Duodenal mucosa (tissue), 2 donors: Measurements from ENCODE around the gene UNC5B.

Experiments
- H3K27ac ChIP-seq: one replicate; pipeline ENCODE4 v1.7.0; 2013; ENCODE audit warnings: low read depth, low read length
- H3K27me3 ChIP-seq, 2 donors: one replicate each; pipeline ENCODE4 v1.7.0; 2013; ENCODE audit warnings: low read length in 2 of 2, control low read depth in 1 of 2; ENCODE audit not compliant: insufficient read depth in 2 of 2, control insufficient read depth in 1 of 2
- H3K36me3 ChIP-seq, 2 donors: one replicate each; pipeline ENCODE4 v1.7.0; 2013; ENCODE audit warnings: low read length in 2 of 2, control low read depth in 1 of 2; ENCODE audit not compliant: insufficient read depth in 2 of 2, control insufficient read depth in 1 of 2
- H3K4me1 ChIP-seq, 2 donors: one replicate each; pipeline ENCODE4 v1.7.0; 2013; ENCODE audit warnings: low read length in 2 of 2, control low read depth in 1 of 2; ENCODE audit not compliant: insufficient read depth in 2 of 2, control insufficient read depth in 1 of 2
- H3K4me3 ChIP-seq, 2 donors: one replicate each; pipeline ENCODE4 v1.7.0; 2013; ENCODE audit warnings: low read length in 2 of 2, low read depth in 1 of 2
- H3K9ac ChIP-seq, 2 donors: one replicate each; pipeline ENCODE4 v1.7.0; 2013; ENCODE audit warnings: low read length in 2 of 2, low read depth in 1 of 2
- H3K9me3 ChIP-seq, 2 donors: one replicate each; pipeline ENCODE4 v1.7.0; 2013; ENCODE audit warnings: low read length in 2 of 2, control low read depth in 1 of 2; ENCODE audit not compliant: control insufficient read depth in 1 of 2

UNC5B gene

DNA sequence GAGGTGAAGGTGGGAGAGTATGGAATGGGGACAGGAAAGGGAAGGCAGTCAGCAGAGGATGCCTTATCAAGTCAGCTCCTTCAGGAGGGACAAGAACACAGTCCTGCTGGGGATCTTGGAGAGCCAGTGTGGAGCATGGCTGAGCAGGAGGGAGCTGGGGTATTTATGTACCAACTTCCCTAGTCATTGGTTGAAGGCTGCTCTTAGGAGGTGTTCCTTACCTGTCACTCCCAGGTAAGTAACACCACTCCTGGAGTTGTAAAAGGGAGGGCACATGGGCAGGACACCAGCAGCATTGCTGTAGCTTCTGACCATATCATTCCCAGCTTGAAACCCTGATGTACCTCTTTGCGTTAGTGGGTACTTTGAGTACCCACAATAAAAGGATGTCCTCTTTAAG, 136.5 kb downstream of the UNC5B start:
- Histone ChIP-seq H3K36me3 (peaks cover 0 to 3% of the 10 kb centered on the region in 2 donors), H3K9me3 (no peaks in the 10 kb centered on the region), H3K4me1 (peaks cover 5 to 9% of the 10 kb centered on the region in 2 donors), H3K27ac (no peak overlapping the region), H3K4me3 (no peak overlapping the region), H3K27me3 (no peaks in the 10 kb centered on the region), H3K9ac (no peak overlapping the region)

DNA sequence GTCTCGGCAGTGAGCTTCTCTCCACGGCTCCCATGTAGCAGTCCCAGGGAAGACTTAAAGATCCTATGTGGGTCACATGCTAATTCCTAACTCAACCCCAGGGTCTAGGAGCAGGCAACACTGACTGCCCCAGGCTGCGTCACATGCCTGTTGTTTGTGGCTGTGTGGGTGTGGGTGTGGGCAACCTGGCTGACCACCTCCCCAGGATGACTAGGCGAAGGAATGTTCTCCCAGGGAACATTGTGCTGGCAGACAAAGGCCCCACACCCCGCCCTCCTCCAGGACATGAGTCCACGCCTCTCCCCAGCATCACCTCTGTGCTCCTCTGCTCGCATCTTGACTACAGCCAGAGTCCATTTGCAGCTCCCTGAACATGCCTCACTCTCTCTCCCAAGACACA, 137.0 kb downstream of the UNC5B start:
- Histone ChIP-seq H3K36me3 (peaks cover 0 to 4% of the 10 kb centered on the region in 2 donors), H3K9me3 (no peaks in the 10 kb centered on the region), H3K4me1 (peaks cover 0 to 5% of the 10 kb centered on the region in 2 donors), H3K4me3 (no peak overlapping the region), H3K27ac (no peak overlapping the region), H3K27me3 (no peaks in the 10 kb centered on the region), H3K9ac (no peak overlapping the region)

DNA sequence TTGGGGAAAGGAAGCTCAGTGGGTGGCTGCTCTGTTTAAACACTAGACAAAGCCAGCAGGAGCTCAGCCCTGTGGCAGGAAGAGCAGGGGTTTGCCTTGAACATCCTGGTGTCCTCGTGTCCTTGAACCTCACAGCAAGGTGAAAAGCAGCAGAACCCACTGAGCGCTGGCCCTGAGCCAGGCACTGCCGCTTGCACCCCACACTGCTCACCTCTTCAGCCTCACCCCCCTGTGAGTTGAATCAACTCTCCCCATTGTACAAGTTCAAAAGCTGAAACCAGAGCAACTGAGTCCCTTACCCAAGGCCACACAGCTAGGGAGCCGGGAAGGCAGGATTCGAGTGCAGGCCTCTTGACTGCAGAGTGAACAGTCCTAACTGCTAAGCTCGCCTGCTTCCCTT, 138.7 kb downstream of the UNC5B start:
- Histone ChIP-seq H3K36me3 (peaks cover 0 to 11% of the 10 kb centered on the region in 2 donors), H3K9ac (no peak overlapping the region), H3K27ac (no peak overlapping the region), H3K9me3 (no peaks in the 10 kb centered on the region), H3K4me3 (no peak overlapping the region), H3K27me3 (no peaks in the 10 kb centered on the region), H3K4me1 (peaks cover 0 to 5% of the 10 kb centered on the region in 2 donors)

DNA sequence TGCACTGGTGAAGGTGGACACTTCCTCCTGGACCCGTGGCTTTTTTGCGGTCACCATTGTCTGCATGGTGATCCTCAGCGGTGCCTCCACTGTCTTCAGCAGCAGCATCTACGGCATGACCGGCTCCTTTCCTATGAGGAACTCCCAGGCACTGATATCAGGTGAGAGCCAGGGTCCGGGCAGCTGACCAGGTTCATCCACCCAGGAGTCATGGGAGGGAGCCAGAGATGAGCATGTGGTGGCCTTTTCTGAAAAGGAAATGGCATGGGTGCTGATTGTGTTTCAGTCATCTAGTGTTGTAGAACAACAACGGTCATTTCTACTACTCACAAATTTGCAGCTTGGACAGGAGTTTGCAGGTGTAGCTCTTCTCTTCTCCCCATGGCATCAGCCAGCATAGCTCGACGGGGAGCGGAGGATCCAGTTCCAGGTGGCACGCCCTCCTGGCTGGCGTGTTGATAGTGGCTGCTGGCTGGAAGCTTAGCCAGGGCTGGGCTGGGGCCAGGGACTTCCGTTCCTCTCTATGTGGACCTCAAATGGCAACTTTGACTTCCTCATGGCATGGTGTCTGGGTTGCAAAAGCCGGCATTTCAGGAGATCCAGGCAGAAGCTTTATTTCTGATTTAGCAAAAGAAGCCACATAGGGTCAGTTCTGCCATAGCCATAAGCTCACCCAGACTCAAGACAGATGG, 139.4 kb downstream of the UNC5B start:
- no peaks in the 10 kb centered on the region for H3K9me3 ChIP-seq
- H3K9ac ChIP-seq, result no peak overlapping the region
- H3K4me1 ChIP-seq, result peaks cover 0 to 5% of the 10 kb centered on the region in 2 donors
- peaks cover 0 to 15% of the 10 kb centered on the region in 2 donors for H3K36me3 ChIP-seq
- H3K27me3 ChIP-seq, result no peaks in the 10 kb centered on the region
- no peak overlapping the region for H3K27ac ChIP-seq
- H3K4me3 ChIP-seq, result no peak overlapping the region
